GM21576 (cell line): Measurements from ENCODE around the gene MMP24.
"Not testable (repeated sequence)": the region's sequence is repeated elsewhere in the genome, so short reads cannot be mapped to it uniquely, and the experiment has no call there.

Experiments used
- ATAC-seq: cut with Tn5 transposase; IDR thresholded peaks from one replicate; pipeline ENCODE4 v1.9.1; 2021; ENCODE audit warnings: mild to moderate bottlenecking, moderate library complexity; ENCODE audit not compliant: unreplicated experiment

MMP24 gene

DNA sequence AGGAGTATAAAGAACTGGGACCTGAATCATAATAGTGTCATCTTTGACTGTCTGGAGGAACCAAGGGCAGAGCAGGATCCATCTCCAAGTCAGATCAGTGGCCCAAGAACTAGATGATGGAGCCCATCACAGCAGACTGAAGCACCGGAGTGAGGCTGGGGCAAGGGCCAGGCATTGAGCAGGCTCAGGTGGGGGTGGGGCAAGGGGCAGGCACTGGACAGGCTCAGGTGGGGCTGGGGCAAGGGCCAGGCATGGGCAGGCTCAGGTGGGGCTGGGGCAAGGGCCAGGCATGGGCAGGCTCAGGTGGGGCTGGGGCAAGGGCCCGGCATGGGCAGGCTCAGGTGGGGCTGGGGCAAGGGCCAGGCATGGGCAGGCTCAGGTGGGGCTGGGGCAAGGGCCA is 26.1 kb downstream of the MMP24 start:
- not testable (repeated sequence) for ATAC-seq

DNA sequence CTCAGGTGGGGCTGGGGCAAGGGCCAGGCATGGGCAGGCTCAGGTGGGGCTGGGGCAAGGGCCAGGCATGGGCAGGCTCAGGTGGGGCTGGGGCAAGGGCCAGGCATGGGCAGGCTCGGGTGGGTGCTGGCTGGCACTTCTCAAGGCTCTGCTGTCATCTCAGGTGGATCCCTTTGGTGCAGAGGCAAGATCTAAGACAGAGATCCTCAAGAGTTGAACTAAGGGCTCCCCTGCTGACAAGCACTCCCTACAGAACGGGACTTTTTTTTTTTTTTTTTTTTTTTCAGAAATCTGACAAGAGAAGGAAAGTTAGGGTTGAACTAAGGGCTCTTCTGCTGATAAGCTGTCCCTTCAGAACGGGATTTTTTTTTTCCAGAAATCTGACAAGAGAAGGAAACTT is 26.5 kb downstream of the MMP24 start:
- ATAC-seq, result no peak

DNA sequence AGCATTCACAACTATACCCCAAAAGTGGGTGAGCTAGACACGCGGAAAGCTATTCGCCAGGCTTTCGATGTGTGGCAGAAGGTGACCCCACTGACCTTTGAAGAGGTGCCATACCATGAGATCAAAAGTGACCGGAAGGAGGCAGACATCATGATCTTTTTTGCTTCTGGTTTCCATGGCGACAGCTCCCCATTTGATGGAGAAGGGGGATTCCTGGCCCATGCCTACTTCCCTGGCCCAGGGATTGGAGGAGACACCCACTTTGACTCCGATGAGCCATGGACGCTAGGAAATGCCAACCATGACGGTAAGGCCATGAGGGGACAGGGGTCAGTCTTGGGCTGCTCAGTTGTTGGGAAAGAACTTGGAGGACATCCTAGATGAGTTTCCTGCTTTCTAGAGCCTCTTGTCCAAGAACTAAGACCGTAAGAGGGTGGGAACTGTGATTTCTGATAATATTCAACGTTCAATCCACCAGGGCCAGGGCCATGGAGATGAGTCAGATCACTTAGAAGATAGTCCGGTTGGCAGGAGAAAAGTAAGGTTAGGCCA is 28.0 kb downstream of the MMP24 start:
- ATAC-seq, result no peak

DNA sequence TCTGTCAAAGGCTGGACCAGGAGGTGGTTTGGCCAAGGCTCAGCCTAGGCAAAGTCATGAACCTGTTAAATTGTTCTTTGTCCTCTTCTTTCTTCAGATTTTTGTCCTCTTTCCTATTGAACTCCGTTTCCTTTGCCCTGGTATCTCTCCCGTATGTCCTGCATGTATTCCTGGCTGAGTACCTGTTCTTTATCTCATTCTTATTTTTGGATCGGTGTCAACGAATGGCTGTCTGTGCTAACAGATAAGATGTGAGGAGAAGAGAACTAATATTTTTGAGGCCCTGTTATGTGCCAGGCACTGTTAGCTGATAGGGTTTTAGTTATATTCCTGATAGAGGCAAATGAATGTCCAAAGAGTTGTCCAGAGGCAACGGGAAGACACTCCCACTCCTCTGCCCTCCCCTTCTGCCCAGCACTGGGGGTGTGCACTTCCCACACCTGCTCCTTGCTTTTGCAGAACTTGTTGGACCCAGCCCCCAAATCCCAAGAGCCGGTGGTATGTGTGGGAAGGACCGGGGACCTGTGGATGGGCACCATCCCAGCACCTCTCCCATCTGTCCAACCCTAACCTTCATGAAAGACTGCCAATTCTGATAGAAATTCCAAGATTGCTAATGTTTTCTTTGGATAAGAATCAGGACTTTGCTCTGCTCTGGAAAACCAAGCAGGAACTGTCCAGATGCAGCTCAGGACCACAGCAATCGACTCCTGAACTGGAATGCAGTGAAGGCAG is 30.9 kb downstream of the MMP24 start:
- ATAC-seq, result no peak

DNA sequence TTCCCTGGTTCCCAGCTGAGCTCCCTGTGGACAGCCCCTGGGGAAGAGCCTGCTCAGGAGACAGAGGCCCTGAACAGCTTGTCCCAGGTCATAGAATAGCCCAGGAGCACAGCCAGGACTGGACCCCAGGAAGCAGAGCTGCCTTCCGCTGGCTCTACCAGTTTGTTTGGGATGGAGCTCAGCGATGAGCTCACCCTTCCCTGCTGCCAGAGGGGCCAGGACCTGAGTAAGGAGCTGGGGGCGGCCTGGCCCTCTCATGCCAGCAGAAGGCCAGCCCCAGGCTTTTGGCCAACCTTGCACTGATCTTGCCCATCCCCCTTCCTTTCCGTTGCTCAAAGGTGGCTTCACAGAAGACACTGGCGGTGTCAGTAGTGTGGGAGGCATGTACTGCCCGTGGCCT is 33.9 kb downstream of the MMP24 start:
- ATAC-seq, result no peak

- not testable (repeated sequence) for ATAC-seq
Observed at GRCh38 chr20:35262321-35262720, 35.8 kb downstream of the MMP24 start.

GRCh38 chr20:35262731-35263531 is 36.4 kb downstream of the MMP24 start:
- ATAC-seq, result not testable (repeated sequence)

DNA sequence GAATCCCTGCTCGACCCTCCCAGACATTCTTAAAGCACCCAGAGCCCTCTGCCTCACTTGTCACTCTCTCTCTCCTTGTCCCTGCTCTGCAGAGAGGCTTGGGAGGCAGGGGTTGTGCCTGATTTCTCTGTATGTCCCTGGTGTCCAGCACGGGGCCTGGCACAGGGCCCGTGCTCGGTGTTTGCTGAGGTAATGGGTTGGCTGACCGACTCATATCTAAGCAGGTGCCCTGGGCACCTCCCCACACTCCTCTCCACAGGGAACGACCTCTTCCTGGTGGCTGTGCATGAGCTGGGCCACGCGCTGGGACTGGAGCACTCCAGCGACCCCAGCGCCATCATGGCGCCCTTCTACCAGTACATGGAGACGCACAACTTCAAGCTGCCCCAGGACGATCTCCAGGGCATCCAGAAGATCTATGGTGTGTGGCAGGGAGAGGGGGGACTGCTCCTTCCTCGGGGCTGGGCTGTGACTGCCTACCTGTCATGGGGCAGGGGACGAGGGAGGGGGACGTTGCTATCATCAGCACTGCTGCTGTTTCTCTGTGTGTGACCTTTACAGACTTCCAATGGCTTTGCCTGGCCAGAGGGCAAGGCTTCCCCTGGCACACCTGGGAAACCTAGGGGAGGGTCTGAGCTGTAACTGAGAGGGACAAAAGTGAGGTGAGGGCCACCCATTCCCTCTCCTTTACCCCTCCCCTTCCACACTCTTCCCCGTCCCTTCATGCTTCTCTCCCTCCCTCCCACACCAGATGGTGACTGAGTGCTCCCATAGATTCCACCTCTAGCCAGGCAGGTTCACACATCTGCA is 37.2 kb downstream of the MMP24 start:
- ATAC-seq, result no peak

GRCh38 chr20:35264755-35265154 is 38.3 kb downstream of the MMP24 start:
- ATAC-seq, result no peak

- no peak for ATAC-seq
Observed at GRCh38 chr20:35267092-35267491, 40.6 kb downstream of the MMP24 start.

DNA sequence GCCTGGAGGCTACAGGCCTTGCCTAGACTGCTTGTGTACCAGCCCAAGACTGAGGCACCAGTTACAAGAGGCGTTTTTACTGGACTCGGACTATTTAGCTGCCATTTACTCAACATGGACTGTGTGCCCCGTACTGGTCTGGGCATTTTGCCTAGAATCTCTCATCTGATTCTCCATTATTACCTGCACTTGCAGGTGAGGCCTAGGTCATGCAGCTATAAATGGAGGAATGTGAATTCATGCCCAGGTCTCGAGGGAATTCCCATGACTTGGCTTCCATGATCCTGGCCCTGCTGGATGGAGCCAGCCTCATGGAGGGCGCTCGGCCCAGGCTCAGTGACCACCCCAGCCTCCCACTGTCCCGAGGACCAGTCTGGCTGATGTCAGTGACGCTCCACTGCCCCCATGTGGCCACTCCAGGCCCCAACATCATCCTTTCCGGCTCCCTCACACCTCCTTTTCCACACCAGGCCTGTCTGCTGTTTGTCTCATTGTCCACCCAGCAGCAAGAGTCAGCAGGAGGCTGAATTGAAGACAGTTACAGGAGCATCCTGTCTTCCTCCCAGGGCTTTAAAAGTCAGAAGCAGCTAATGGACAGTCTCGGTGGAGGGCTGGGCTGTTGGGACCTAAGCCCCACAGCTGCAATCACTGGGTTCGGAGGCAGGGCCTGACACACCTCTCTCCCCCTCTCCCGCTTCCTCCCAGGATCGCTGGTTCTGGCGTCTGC is 42.7 kb downstream of the MMP24 start:
- no peak for ATAC-seq

- ATAC-seq, result no peak
Observed at GRCh38 chr20:35270021-35270902, 43.8 kb downstream of the MMP24 start.

GRCh38 chr20:35271073-35271882 is 44.8 kb downstream of the MMP24 start:
- ATAC-seq, result no peak

DNA sequence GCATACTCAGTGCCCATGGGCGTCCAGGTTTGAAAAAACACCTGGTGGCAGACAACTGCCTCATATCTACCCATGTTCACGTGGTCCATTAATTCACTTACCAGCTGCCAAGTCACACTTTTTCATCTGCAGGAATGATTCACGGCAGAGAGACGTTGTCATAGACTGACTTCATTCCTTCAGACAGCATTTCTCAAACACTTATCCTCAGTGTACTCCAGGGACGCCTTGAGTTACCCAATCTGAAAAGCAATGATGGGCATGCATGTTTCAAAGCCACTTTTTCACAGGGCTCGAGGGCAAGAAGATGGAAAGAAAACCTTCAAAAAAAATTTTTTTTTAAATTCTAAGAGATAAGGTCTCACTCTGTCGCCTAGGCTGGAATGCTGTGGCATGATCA is 45.4 kb downstream of the MMP24 start:
- ATAC-seq, result no peak

DNA sequence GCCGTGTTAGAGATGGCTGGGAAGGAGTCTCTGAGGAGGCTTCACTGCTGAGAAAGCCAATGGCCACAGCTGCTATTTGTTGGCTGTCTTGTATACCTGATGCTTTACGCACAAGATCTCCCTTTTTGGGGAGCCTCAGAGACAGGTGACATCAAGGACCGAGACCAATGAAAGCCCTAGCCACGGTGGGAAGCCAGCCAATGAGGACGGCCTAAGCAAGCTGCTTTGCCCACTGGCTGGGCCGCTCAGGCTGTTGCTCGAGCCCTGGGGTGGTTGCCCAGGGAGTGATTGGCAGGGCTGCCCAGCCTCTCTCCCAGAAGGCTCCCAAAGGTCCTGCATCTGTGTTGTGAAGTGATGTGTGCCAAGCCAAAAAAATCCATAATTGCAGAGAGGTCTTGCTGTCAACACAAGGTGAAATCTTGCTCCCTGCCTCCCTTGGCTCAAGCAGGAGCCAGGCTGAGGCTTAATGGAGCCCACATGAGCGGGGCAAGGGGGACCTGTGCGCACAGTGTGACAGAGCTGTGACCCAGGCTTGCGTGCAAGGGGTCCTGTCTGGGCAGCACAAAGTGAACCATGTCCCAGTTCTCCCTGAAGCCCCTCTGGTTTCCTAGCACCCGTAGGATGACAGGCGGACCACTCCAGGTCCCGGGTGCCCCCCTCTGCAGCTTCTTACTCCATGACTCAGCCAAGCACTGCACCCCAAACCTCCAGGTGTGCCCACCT is 47.1 kb downstream of the MMP24 start:
- no peak for ATAC-seq

- no peak for ATAC-seq
Observed at GRCh38 chr20:35274172-35275092, 47.9 kb downstream of the MMP24 start.

DNA sequence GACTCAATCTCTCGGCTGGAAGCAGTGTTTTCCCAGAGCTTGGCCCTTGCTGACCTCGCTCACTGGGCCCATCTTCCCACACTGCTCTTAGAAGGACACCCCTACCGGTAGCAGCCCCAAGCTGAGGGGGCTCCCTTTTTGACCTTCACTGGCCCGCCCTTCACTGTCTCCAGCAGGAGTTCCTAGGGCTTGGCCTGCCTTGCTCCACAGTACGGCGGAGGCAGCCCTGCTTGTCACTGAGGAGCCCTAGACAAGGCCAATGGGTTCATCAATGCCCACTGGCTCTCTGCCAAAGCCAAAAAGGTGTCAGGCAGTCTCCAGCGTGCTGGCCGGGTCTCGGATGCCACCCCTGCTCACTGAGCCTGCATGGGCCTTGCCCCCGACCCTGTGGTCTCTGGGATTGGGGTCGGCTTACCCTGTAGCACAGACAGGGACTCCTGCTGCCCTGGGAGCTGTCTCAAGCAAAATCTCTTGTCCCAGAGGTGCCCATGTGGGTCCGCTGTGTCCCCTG is 49.3 kb downstream of the MMP24 start:
- ATAC-seq, result no peak
